ENCODE data around the gene BTBD9.

The BTBD9 gene

DNA sequence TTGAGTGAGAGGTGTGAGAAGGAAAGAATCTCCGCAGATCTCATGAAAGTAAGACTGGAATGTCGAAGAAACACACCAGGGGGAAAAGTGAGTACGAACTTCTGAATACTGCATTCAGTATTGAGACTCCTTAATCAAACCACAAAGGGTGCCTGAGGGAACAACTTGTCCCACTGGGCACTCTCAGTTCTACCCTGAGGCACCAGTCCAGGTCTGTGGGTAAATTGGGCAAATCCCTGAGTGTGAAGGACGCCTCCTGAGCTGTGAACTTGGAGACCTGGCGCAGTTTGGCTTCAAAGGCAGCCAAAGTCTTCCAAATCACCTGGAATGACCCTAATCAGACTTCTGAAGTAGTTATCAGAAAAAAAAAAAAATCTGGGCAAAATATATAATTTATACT is 329.7 kb downstream of the BTBD9 start:
- ChIA-PET CTCF (interaction anchor here (1.6 kb wide), 1 partner anchor 27 kb away, joined by 3 read pairs; no protein-coding TSS in a partner anchor), POLR2A (no interaction called here)
- TF ChIP-seq, protein P1, sequence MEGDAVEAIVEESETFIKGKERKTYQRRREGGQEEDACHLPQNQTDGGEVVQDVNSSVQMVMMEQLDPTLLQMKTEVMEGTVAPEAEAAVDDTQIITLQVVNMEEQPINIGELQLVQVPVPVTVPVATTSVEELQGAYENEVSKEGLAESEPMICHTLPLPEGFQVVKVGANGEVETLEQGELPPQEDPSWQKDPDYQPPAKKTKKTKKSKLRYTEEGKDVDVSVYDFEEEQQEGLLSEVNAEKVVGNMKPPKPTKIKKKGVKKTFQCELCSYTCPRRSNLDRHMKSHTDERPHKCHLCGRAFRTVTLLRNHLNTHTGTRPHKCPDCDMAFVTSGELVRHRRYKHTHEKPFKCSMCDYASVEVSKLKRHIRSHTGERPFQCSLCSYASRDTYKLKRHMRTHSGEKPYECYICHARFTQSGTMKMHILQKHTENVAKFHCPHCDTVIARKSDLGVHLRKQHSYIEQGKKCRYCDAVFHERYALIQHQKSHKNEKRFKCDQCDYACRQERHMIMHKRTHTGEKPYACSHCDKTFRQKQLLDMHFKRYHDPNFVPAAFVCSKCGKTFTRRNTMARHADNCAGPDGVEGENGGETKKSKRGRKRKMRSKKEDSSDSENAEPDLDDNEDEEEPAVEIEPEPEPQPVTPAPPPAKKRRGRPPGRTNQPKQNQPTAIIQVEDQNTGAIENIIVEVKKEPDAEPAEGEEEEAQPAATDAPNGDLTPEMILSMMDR (IDR thresholded peaks at IDR 0.05; ENCODE audit: control extremely low read depth, extremely low read depth, low read depth, missing control alignments), result no peak
- DNase-seq (ENCODE audit: extremely low spot score), result no peak

DNA sequence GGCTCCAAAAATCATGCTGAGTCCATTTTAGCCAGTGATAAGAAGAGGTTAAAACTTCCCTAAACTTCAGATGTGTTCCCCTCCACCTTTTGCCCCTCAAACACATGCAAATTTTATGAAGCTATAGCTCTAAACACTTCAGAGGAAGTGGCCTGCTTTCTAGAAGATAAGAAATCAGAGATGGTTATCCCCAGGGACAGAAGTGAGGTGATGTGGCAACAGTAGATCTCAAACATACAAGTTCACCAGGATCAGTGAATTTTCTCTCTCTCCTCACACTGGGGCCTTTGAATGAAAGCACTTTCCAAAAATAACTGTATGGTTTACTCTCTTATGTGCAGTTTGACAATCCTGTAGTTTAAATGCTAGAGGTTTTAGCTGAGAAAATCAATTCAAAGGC is 332.0 kb downstream of the BTBD9 start:
- TF ChIP-seq, protein P1 (IDR thresholded peaks at IDR 0.05; ENCODE audit: control extremely low read depth, extremely low read depth, low read depth, missing control alignments), result no peak
- POLR2A ChIA-PET, result no interaction called here
- DNase-seq (ENCODE audit: extremely low spot score), result peak; percentile 31
- CTCF ChIA-PET, result interaction anchor here (0.8 to 2.3 kb wide), 7 partner anchors 9 to 68 kb away, joined by 3 to 8 read pairs (median 3); no protein-coding TSS in a partner anchor

DNA sequence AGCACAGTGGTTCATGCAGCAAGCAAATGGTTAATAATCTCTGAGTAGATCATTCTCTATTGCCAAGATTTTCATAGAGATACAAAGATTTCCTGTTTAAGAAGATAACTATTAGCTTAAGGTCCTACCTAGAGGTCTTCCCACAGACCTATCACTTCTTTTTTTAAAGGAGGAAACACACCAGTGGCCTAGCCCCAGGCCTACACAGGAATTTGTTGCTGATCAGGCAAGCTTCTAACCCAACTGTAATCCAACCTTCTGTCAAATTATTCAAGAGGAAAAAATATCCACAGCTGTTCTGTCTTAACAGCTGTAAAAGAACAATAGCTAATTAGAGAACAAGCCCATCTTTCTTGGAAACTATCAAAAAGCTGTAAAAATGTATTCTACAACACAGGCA is 332.8 kb downstream of the BTBD9 start:
- CTCF ChIA-PET, result interaction anchor here (1.0 to 2.3 kb wide), 7 partner anchors 8 to 44 kb away, joined by 3 to 8 read pairs (median 3); no protein-coding TSS in a partner anchor
- TF ChIP-seq, protein P1 (IDR thresholded peaks at IDR 0.05; ENCODE audit: control extremely low read depth, extremely low read depth, low read depth, missing control alignments), result no peak
- no peak for DNase-seq (ENCODE audit: extremely low spot score)
- POLR2A ChIA-PET, result no interaction called here

DNA sequence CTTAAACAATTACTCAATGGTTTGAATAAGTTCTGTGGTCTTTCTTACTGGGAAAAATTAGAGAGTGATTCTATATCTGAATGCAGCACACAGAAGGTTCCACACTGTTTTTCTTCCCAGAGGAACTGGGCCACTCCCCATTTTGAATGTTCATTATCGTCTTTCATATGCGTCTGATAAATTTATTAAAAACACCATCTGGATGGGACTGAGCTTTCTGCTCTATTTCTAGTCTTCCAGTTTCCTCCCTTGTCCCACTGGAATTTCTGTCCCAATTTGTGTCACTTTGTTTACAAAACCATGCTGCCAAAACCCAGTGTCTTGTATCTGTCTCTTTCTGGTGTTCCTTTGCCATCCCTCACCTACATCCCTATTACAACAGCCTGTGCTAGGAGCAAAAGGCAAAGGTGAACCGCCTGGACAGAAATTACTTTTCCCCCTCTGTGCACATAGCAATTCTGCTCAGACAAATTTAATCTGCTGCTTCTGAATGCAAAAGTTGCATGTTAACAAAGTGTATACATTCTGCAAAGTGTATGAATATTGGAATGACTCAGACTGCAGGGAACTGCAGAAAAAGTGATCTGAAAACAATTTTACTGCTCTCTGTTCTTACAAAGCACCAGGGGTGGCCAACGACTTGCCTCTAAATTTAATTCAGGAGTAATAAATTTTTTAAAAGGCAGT is 333.6 kb downstream of the BTBD9 start:
- TF ChIP-seq, protein P1 (IDR thresholded peaks at IDR 0.05; ENCODE audit: control extremely low read depth, extremely low read depth, low read depth, missing control alignments), result no peak
- ChIA-PET POLR2A (no interaction called here), CTCF (interaction anchor here (1.1 to 2.3 kb wide), 3 partner anchors 10 to 16 kb away, joined by 3 to 8 read pairs (median 3); no protein-coding TSS in a partner anchor)
- peak; percentile 57 for DNase-seq (ENCODE audit: extremely low spot score)

DNA sequence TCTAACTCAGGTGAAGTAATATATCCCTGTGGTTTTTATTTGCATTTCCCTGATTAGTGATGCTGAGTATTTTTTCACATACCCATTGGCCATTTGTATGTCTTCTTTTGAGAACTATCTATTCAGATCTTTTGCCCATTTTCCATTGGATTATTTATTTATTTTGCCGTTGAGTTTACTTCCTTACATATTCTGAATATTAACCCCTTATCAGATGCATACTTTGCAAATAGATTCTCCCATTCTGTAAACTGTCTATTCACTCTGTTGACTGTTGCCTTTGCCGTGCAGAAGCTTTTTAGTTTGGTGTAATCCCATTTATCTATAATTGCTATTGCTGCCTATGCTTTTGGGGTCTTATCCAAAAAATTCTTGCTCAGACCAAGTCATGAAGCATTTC is 336.9 kb downstream of the BTBD9 start:
- CTCF ChIA-PET, result no interaction called here

DNA sequence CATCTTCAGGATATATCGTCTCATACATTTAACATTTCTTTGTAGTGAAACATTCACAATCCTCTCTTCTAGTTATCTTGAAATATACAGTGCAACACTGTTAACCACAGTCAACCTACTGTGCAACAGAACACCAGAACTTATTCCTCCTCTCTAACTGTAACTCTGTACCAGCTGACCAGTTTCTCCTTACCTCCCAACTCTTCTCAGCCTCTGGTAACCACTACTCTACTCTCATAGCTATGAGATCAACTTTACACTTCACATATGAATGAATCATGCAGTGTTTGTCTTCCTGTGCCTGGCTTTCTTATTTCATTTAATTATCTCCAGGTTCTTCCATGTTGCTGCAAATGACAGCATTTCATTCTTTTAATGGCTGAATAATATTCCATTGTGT is 337.6 kb downstream of the BTBD9 start:
- ChIA-PET CTCF (no interaction called here), POLR2A (no interaction called here)
- no peak for DNase-seq (ENCODE audit: extremely low spot score)
- TF ChIP-seq, protein P1 (IDR thresholded peaks at IDR 0.05; ENCODE audit: control extremely low read depth, extremely low read depth, low read depth, missing control alignments), result no peak

More for the DNA sequence above, 336.9 kb downstream of the BTBD9 start:
- DNase-seq (ENCODE audit: extremely low spot score), result no peak
- POLR2A ChIA-PET, result no interaction called here
- TF ChIP-seq, protein P1 (IDR thresholded peaks at IDR 0.05; ENCODE audit: control extremely low read depth, extremely low read depth, low read depth, missing control alignments), result no peak

Measured in GM10248 (cell line).